ENCODE data around the gene CCDC57.

Gene CCDC57

DNA sequence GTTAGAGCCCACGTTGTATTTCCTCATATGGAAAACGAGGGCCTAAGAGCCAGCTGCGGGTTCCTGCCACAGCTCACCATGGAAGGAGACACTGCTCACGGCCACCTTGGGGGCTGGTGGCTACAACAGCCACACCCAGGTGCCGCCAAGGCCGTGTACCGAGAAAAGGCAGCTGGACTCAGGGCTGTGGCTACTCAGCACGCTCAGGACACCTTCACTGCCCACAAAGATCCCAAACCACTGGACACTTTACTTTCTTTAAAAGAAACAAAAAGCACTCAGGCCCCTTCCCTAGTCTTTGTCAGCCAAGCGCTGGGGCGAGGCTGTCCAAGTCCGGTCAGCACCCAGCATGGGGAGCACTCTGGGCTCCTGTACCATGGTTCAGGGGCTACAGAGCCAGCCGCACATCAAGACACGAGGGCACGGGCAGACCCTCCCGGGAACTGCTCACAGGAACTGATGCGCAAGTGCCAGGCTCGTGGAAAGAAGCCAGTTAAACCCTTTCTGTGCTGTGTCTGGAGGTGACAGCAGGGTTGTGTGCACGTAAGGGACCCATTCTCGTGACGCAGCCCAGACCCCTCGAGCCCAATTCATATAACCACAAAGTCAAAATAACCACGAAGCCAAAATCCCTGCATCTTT lies 34.7 kb upstream of the CCDC57 start:
- DNase-seq = no peak
- intact Hi-C loops (cut with DNase I) = no loop called here

DNA sequence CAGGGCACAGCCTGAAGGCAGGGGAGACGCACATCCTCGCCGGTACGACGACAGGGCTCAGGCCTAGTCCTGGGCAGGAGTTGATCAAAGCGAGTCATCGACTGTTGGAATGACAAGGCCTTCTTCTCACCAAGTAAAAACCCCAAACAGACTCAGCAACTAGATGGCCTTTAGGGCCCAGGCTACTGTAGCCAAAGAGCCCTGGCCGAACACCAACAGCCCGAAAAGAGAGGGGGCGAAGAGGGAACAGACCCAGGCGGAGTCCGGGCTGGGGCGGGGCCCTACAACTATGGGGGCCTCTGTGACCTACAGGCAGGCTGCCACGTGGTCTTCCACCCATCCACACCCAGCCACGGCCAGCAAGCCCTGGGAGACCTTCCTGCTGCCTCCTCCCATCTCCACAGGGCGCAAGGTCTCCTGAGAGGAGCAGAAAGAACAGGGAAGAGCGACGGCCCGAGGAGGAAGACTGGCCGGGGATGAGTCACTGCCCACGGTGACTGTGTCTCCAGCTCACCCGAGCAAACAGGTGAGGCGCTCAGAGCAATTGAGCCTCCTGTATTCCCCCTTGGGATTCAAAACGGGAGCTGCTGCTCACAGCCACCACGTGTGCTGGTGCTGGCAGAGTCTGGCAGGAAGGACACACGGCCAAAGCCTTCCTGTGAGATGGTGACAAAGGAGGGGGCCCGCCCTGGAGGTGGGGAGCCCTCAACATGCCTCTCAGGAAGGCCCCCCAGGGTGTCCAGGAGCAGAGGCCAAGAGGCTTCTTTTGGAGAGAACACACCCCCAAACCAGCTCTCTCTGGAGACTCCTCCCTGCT lies 33.9 kb upstream of the CCDC57 start:
- intact Hi-C loops (cut with DNase I) = no loop called here
- peak in 1 of 42 donors; percentile 17 for DNase-seq

DNA sequence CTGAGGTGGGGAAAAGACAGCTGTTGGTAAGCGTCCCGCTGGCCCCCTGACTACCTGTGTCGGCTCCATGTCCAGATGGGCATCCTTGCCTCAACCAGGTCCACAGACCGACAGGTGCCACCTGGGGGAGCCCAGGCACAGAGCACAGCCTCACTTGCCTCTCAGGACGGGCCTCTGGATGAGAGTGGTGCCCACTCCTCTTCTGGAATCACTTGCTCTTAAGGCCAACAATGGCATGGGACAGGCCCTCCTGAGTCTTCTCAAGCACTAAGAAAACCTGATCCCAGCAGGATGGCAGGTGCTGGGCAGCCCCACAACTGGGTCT lies 33.4 kb upstream of the CCDC57 start:
- peak in 1 of 42 donors; percentile 19 for DNase-seq
- intact Hi-C loops (cut with DNase I) = no loop called here

DNA sequence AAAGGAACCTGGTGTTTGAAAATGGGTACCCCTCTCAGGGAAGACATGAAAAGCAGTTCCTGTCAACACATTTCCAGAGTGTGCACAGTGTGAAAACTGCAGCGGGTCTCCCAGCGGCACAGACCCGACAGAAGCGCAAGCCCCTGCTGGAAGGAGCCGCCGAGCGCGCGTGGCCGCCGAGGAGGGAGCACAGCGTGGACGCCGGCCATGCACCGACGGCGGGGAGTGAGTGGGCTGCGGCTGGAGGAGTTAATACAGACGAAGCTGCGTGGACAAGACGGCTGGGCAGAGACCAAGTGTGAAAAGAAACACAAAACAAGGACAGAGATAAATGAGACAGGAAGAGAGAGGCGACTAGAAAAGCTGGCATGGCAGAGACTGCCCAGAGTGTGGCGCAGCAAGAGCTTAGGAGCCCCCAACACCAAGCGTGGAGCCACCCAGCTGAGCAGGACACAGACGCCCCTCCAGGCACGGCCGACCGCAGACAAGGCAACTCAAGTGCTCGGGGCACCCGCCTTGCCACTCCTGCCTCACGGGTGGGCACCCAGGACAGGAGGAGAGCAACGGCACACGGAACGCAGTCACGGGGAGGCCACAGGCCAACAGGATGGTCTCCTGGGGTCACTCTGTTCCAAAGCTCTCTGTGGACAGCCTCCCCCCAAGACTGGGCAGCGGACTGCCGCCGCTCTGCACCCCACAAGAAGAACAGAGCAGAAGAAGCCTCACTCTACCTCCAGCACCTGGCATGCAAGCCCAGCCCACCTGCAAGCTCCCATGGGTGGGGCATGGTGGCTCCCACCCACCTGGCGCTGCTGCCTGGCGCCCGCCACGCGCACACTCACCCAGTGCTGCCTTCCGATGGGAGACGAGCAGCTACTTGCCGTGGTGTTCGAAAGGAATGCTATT lies 32.7 kb upstream of the CCDC57 start:
- intact Hi-C loops (cut with DNase I) = no loop called here
- peak in 18 of 42 donors; percentile 15 to 74 (median 62) for DNase-seq

DNA sequence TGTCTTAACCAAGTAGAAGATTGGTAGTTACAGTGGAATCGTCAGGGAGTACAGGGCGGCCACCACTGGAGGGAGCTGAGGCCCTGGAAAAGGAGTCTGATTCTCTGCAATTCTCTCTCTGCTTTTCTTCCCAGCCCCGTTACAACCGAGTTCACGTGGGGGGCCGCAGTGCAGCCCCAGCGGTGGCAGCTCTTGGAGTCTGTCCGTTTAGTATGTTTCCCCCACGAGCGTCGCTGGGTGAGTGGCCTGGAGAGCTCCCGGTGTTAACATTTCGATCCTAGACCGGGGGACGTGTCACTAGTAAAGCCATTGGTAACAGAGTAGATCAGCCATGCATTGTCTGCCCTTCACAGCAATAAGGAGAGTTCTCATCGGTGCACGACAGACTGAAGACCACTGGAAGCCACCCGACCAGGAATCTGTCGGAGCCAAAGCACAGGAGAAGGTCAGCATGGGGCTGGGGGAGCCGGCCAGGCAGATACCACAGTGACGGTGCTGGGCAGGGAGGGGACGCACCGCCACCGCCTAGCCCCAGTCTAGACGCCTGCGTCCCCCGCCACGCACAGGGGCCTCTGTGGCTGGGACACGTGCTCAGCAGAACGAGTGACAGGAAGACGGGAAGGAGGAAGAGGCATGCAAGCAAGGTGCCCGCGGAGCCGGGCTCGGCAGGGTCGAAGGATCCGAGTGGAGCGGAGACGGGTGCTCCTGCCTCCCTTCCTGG lies 31.9 kb upstream of the CCDC57 start:
- intact Hi-C loops (cut with DNase I) = no loop called here
- DNase-seq = peak in 39 of 42 donors; percentile 47 to 84 (median 68)

DNA sequence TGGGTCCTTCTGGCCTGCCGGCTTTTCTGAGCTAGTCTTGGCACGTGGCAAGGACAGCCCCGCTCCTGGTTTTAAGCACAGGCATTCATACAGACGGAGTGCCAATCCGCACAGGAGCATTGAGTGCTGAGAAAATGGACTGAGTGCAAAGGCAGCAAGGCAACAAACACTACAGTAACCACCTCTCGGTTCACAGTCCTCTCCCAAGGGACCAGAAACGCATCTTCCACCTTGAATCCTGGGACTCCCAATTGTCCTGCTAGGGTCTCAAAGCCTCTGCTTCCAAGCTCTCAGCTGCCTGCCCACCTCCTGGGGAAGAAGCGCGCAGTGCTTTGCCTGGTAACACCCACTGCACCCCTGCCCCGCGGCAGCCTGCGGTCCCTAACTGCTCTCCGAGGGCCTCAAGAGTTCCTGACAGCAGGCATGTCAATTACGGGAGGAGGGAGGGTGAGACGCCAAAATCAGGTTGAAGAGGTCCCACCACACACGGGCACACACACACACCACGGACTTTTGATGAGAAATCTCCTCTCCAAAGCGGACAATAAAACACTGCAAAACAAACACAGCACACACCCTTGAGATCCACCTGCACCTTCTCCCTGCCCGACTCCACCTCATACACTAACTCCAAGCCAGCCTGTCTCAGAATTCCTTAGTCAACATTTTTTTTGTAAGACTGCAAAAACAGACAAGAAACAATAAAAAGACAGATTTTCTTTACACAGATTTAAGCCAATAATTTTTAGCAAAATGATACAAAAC lies 31.2 kb upstream of the CCDC57 start:
- DNase-seq = peak in 1 of 42 donors; percentile 16
- intact Hi-C loops (cut with DNase I) = no loop called here

DNA sequence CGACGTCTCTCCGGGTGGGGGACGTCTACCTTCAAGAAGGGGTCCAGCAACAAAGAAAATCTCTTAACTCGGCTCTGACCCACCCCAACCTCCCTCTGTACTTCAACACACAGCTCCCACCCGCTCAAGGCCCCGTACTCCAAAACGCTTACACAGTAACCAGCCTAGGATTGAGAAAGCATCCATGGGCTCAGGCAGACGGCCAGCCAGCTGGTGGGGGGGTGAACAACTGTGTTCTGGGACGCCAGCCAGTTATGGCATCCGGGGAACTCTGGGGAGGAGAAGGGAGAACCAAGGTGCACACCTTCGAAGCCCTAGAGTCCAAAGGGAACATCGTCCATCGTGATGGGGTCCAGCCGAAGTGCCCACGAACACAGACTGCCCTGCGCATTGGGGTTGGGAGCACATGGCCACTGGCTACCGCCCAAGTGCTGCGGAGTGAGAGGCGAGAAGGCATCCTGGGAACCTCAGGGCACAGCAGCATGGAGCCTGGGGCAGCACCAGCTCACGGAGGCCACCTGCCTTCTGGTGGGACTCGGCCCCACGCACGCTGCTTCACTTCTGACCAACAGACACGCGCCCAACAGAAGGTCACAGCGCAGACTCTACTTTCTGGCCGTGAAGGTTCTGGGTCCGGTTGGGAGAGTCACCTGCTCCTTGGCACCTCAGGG lies 30.5 kb upstream of the CCDC57 start:
- intact Hi-C loops (cut with DNase I) = no loop called here
- DNase-seq = peak; percentile 68 to 92 (median 83)

DNA sequence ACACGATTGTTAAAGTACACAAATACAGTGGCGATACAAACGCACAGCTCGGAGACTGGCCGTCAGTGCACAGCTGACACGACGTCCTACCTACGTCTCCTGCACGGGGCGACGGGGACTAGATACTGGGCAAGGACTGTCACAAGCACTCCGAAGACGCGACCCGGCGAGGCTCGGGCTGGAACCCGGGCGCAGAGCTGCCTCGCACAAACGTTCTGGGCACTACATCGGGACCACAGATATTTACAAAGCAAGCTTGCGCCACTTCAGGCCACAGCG lies 30.0 kb upstream of the CCDC57 start:
- intact Hi-C loops (cut with DNase I) = no loop called here

DNA sequence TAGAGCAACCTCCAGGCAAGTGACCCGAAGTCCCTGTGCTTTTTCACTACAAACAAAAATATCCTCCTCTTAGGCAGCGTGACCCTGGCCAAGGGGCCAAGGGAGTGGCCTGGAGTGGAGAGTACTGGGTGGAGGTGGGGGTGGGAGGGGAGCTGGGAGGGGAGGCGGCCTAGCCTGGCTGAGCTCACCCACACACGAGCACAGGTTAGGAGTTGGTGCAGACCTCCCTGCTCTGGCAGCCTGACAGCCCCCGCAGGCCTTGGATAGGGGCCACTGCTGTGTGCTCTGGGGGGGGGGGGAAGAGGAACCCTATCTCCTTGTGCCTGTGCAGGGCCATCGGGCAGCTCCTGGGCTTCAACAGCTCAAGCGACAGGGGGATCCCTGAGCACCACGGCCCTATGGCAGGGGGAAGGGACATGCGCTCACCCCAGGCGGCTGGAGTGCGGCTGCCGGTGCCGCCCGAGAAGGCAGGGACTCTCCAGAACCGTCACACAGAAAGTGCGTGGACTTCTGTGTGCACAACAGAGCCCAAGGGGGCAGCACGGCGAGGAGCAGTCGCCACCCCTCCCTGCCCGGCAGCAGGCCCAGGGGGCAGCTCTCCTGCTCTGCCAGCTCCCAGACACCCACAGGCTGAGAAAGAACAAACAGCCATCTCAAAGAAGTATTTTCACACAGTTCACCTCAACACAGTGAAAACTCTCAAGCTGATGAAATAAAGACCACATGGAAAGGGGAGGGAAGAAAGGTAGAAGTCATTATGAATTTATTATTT lies 29.5 kb upstream of the CCDC57 start:
- no peak for DNase-seq
- intact Hi-C loops (cut with DNase I) = no loop called here

More for the DNA sequence above, 30.0 kb upstream of the CCDC57 start:
- DNase-seq = peak in 1 of 42 donors; percentile 12

DNA sequence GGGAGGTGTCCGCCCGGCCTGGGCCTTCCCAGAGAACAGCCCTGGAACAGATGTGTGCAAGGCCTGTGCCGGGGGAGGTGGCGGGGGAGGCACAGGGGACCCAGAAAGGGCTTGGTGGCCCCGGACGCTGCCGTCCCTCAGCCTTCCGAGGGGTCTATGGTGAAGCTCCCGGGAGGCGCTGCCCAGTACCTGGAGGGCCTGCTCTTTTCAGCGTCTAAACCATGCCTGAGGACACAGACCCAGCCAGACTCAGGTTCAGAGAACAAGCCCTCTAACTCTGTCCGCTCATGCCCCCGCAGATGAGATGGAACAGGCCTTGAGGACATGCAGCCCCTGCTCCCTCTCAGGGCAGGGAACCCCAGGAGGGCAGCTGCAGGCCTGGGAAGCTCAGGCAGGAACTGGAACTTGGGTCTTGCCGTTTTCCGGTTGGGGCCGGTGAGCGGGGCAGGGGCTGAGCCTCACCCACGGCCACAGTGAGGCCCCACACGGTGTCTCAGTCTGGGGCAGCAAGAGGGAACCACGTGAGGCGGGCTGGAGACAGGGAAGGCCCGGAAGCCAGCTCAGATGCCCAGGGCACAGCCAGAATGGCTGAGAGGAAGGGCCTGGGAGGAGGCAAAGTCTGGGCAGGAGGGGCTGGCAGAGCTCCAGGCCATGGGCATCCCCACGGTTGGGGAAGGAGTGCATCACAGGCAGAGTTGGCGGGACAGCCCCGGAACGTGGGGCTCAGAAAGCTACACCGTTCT lies 28.7 kb upstream of the CCDC57 start:
- intact Hi-C loops (cut with DNase I) = no loop called here
- DNase-seq = peak; percentile 47 to 88 (median 71)

DNA sequence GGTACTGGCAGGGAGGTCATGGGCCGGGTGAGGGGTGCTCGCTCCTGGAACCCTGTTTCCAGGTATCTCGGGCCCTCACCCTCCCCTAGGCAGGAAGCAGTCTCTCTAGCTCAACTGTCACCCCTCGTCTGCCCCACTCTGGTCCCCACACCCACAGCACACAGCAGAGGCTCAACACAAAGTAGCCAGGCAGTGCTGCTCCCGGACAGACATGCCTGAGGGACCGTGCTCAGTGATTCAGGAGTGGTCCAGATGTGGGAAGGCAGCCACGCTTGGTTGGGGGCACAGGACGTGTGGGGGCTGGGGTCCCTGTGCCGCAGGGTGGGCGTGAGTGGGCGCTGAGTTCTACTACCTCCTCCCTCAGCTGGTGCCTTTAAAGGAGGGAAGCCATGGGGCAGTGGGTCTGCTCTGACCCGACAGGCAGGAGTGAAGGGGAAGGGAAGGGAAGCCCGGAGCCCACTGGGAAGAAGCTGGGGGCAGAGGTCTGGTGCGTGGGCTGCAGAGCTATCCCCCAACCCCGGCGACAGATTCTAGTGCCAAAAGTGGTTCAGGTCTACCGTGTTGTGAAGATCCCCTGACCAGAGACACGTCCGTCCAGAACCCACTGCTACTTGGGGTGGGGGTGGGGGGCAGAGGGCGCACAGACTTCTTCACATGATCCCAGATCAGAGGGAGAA lies 28.0 kb upstream of the CCDC57 start:
- intact Hi-C loops (cut with DNase I) = no loop called here
- DNase-seq = no peak

DNA sequence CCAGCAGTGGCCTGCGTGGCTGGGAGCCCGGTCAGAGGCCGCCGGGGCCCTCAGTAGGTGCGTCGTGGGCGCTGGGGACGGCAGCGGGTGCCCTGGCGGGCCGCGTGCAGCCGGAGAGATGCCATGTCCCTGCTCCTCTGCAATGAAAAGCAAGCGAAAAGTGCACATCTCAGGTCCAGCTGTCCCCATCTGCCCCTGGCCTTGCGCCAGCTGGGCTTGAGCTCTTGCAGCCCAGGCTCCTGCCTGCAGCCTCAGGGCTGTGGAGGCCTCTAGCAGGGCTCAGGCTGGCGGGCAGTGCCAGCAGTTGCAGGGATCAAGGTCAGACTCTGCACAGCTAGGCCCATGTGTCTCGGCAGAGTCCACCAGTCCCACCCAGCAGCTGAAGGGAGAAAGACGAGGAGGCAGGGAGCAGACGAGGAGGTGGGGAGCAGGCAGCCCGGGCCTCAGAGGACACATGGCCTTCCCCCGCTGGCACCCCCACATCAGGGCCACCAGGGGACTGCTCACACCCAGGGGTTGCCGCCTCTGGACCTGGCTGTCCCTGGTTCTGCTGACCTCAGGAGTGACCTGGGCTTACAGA lies 27.4 kb upstream of the CCDC57 start:
- intact Hi-C loops (cut with DNase I) = loop anchor here (5.0 kb wide), 1 partner anchor 82 kb away; no protein-coding TSS in a partner anchor
- peak in 2 of 42 donors; percentile 64 to 68 for DNase-seq

DNA sequence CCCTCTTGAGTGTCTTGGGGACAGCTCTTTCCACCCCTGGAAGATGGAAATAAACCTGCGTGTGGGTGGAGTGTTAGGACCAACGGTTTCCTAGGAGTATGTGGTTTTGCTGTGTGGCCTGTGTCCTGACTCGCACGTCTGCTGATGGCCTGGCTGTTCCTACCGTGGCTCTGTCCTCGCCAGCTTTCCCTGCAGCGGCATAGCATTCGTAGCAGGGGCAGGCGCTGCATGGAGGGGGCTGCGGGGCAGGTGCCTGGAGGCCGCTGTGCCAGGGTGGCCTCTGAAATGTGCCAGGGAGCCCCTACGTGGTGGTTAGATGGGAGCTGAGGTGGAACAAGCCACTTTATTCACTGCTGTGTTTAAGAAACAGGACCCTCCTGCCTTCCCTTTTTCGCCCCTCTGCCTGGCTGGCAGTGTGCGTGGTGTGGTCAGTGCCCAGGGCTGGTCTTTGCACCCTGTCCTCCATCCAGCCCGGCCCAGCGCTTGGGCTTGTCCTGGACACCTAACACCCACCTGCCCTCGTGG lies 26.8 kb upstream of the CCDC57 start:
- DNase-seq = no peak
- intact Hi-C loops (cut with DNase I) = loop anchor here (5.0 kb wide), 1 partner anchor 83 kb away; no protein-coding TSS in a partner anchor

DNA sequence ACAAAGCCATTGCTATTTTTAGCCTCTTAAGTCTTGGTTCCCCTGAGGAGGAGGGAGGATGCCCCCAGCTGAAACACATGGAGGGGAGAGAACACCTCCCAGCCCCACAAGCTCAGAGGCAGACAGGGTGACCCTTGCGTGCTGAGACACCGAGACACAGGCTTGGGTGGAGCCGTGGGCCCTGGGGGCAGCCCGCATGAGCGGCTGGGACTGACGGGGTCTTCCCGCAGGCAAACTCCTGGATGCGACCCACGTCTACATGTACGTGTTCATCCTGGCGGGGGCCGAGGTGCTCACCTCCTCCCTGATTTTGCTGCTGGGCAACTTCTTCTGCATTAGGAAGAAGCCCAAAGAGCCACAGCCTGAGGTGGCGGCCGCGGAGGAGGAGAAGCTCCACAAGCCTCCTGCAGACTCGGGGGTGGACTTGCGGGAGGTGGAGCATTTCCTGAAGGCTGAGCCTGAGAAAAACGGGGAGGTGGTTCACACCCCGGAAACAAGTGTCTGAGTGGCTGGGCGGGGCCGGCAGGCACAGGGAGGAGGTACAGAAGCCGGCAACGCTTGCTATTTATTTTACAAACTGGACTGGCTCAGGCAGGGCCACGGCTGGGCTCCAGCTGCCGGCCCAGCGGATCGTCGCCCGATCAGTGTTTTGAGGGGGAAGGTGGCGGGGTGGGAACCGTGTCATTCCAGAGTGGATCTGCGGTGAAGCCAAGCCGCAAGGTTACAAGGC lies 26.0 kb upstream of the CCDC57 start:
- intact Hi-C loops (cut with DNase I) = loop anchor here (5.0 kb wide), 1 partner anchor 84 kb away; no protein-coding TSS in a partner anchor
- peak; percentile 43 to 93 (median 80) for DNase-seq

All from head of caudate nucleus (tissue), 42 donors.